Transverse colon (tissue), 4 donors: ENCODE data around the gene PLB1. TPM values are rescaled to one million over a fixed set of nuclear protein-coding genes. Genes with fewer than 3 reads are reported as not detected.

Experiments
- DNase-seq: peaks from one replicate; pipeline ENCODE4 v3.0.0-alpha.2; 2019
- H3K27ac ChIP-seq, 4 donors: fragments of 200-600 bp; sonication (generic); 2 replicates each; pipeline ENCODE4 v1.5.1; 2016 to 2018; ENCODE audit warnings: inconsistent platforms in 4 of 4
- H3K27me3 ChIP-seq: fragments of 200-600 bp; sonication (generic); 2 replicates; pipeline ENCODE4 v1.5.1; 2017; ENCODE audit warnings: inconsistent platforms
- H3K36me3 ChIP-seq, 4 donors: fragments of 200-600 bp; sonication (generic); 2 replicates each; pipeline ENCODE4 v1.5.1; 2017 to 2019; ENCODE audit warnings: inconsistent platforms in 4 of 4
- H3K4me1 ChIP-seq, 4 donors: fragments of 200-600 bp; sonication (generic); 2 replicates each; pipeline ENCODE4 v1.5.1; 2017 to 2020; ENCODE audit warnings: inconsistent platforms in 4 of 4
- H3K4me3 ChIP-seq, 4 donors: fragments of 200-600 bp; sonication (generic); 1 replicate in 1 of 4; 2 replicates in 3 of 4; pipeline versions ENCODE4 v1.5.1 to v1.6.1; 2017 to 2019; ENCODE audit warnings: inconsistent platforms in 4 of 4
- H3K9me3 ChIP-seq, 2 donors: fragments of 200-600 bp; sonication (generic); 2 replicates each; pipeline ENCODE4 v1.5.1; 2017 to 2019; ENCODE audit warnings: inconsistent platforms in 2 of 2
- CTCF ChIP-seq, 5 experiments: fragments of 200-600 bp in 3 of 5; fragments of 450-650 bp in 2 of 5; sonication (generic) in 3 of 5; IDR thresholded peaks; 1 replicate in 2 of 5; 2 replicates in 3 of 5; pipeline ENCODE4 v1.5.1; 2016 to 2017; ENCODE audit warnings: antibody characterized with exemption in 5 of 5, inconsistent platforms in 3 of 5, mild to moderate bottlenecking in 2 of 5, moderate library complexity in 1 of 5
- EP300 ChIP-seq: sonication (generic); formaldehyde crosslinking; IDR thresholded peaks from one replicate; pipeline ENCODE4 v1.6.1; 2017; ENCODE audit warnings: antibody characterized with exemption, low read depth
- POLR2A ChIP-seq: fragments of 450-650 bp; IDR thresholded peaks from one replicate; pipeline ENCODE4 v1.6.1; 2016; ENCODE audit warnings: antibody characterized with exemption, mild to moderate bottlenecking, moderate library complexity
- POLR2AphosphoS5 ChIP-seq, 3 donors: sonication (generic); formaldehyde crosslinking; IDR thresholded peaks; one replicate each; pipeline ENCODE4 v1.6.1; 2016; ENCODE audit warnings: antibody characterized with exemption in 3 of 3
- WGBS, 2 donors: methylation state at CpG; one replicate each; pipeline ENCODE4 v1.1.5; 2018; ENCODE audit warnings: low coverage in 1 of 2; 5-methylcytosine and 5-hydroxymethylcytosine counted together
- in situ Hi-C, 4 donors: fragments of 200-750 bp; cut with MboI; loops; one replicate each; pipeline versions ENCODE4 v1.15.0 to v1.15.1; 2017; ENCODE audit warnings: low sequenced_read_pairs in 3 of 4, low pct_ligation_motif_present in 1 of 4, low pct_unique_long_range_greater_than_20kb in 1 of 4
- intact Hi-C: fragments of 100-400 bp; cut with DNase I; formaldehyde crosslinking; loops from one replicate; pipeline ENCODE4 v1.15.1; 2023; ENCODE audit warnings: low total_unique reads
- total RNA-seq, 4 donors: library from RNA; depleted of rRNA; stranded (reverse); fragments of >200 nt; gene quantifications; one replicate each; pipeline ENCODE4 v1.1.0, GENCODE V29; 2016

PLB1 gene
- total RNA-seq, 4 donors from 2014 or later: 0.20 to 4.2 (median 1.8) TPM

- in situ Hi-C loops: loop anchor here in 1 of 4 donors (10.0 kb wide), 1 partner anchor 92 kb away; the partner anchor contains the start of gene PPP1CB
- 40 to 61% methylated on average over 1 to 12 of the region's 12 CpGs for WGBS, 2 donors
- DNase-seq: peak; percentile 78
- Histone ChIP-seq H3K9me3 (no peaks in the 10 kb centered on the region), H3K4me1 (peaks cover 42 to 80% (median 62%) of the 10 kb centered on the region in 4 donors), H3K27me3 (no peaks in the 10 kb centered on the region), H3K36me3 (no peaks in the 10 kb centered on the region), H3K4me3 (no peak overlapping the region), H3K27ac (peak overlapping the region; percentile 83 to 91 (median 88))
- intact Hi-C loops: loop anchor here (5.0 kb wide), 2 partner anchors 70 to 90 kb away; partner anchors contain the start of gene PPP1CB
- no peak for TF ChIP-seq CTCF (IDR thresholded peaks at IDR 0.05)
- peak; percentile 21 for TF ChIP-seq POLR2A
- TF ChIP-seq POLR2AphosphoS5 (IDR thresholded peaks at IDR 0.05): peak; percentile 15 to 64 (median 50)
Measured at GRCh38 chr2:28662468-28663181, 166.8 kb downstream of the PLB1 start.

- peaks cover 42 to 75% (median 58%) of the 10 kb centered on the region in 4 donors for H3K4me1 ChIP-seq
- H3K36me3 ChIP-seq: no peaks in the 10 kb centered on the region
- no peak for DNase-seq
- H3K4me3 ChIP-seq: no peak overlapping the region
- WGBS, 2 donors: 73 to 100% methylated on average over 1 of the region's 1 CpG
- intact Hi-C loops: loop anchor here (5.0 kb wide), 2 partner anchors 71 to 89 kb away; partner anchors contain the start of gene PPP1CB
- H3K9me3 ChIP-seq: no peaks in the 10 kb centered on the region
- H3K27me3 ChIP-seq: no peaks in the 10 kb centered on the region
- in situ Hi-C loops: loop anchor here in 1 of 4 donors (10.0 kb wide), 1 partner anchor 91 kb away; the partner anchor contains the start of gene PPP1CB
- H3K27ac ChIP-seq: peak overlapping the region; percentile 83 to 91 (median 88)
- TF ChIP-seq POLR2A: no peak
- no peak for TF ChIP-seq EP300
- peak in 3 of 5 experiments; percentile 9 to 43 (median 19) for TF ChIP-seq CTCF (IDR thresholded peaks at IDR 0.05)
Measured at GRCh38 chr2:28663359-28663758, 167.5 kb downstream of the PLB1 start.

- intact Hi-C loops: loop anchor here (5.0 kb wide), 2 partner anchors 72 to 88 kb away; partner anchors contain the start of gene PPP1CB
- Histone ChIP-seq H3K4me3 (no peak overlapping the region), H3K27me3 (no peaks in the 10 kb centered on the region), H3K36me3 (no peaks in the 10 kb centered on the region), H3K4me1 (peaks cover 42 to 75% (median 58%) of the 10 kb centered on the region in 4 donors), H3K9me3 (no peaks in the 10 kb centered on the region), H3K27ac (peak overlapping the region; percentile 83 to 91 (median 88))
- in situ Hi-C loops: loop anchor here in 1 of 4 donors (10.0 kb wide), 1 partner anchor 91 kb away; the partner anchor contains the start of gene PPP1CB
- TF ChIP-seq EP300 (peak; percentile 26), CTCF (IDR thresholded peaks at IDR 0.05) (no peak), POLR2AphosphoS5 (IDR thresholded peaks at IDR 0.05) (peak; percentile 6 to 84 (median 79)), POLR2A (peak; percentile 34)
- DNase-seq: peak; percentile 64
- 39 to 41% methylated on average over 9 to 22 of the region's 22 CpGs for WGBS, 2 donors
Measured at GRCh38 chr2:28664120-28664842, 168.4 kb downstream of the PLB1 start.
